IMR-90 (cell line): ENCODE measurements around the gene CDH12. TPM values are rescaled to one million over a fixed set of nuclear protein-coding genes. Genes with fewer than 3 reads are reported as not detected.

Experiments
- ATAC-seq: fragments of 200-7000 bp; cut with Tn5 transposase; 2 replicates; pipeline ENCODE4 v1.9.1; 2020; ENCODE audit warnings: low read depth, mild to moderate bottlenecking, moderate library complexity
- BruUV-seq: library from RNA; stranded (reverse); fragments of 400-500 nt; replicated peaks from 2 replicates; lab custom pipeline; 2021; lab: Mats Ljungman, UMichigan
- CTCF ChIA-PET: fragments of 300-600 bp; formaldehyde crosslinking; extraction: SDS; loops from one replicate; lab custom pipeline; 2021; ENCODE audit warnings: antibody characterized with exemption; lab: Yijun Ruan, JAX
- POLR2A ChIA-PET: fragments of 300-600 bp; sonication (Branson Sonifier 250); formaldehyde crosslinking; loops from one replicate; lab custom pipeline; 2022; ENCODE audit warnings: antibody characterized with exemption; ENCODE audit not compliant: unreplicated experiment; lab: Charles Lee
- DNase-seq: peaks from one replicate; pipeline ENCODE4 v3.0.0; 2013
- H2AFZ ChIP-seq: replicated peaks from 2 replicates; pipeline ENCODE3; 2013; ENCODE audit warnings: low read length, mild to moderate bottlenecking; ENCODE audit not compliant: poor library complexity
- H2AK5ac ChIP-seq: 2 replicates; pipeline ENCODE4 v1.6.1; 2013; ENCODE audit warnings: low read depth, low read length, inconsistent platforms
- H2AK9ac ChIP-seq: replicated peaks from 2 replicates; pipeline ENCODE3; 2013; ENCODE audit warnings: mild to moderate bottlenecking, low read depth, low read length, moderate library complexity; ENCODE audit not compliant: poor library complexity
- H2BK120ac ChIP-seq: 2 replicates; pipeline ENCODE4 v1.6.1; 2013; ENCODE audit warnings: low read depth, low read length, inconsistent platforms
- H2BK15ac ChIP-seq: 3 replicates; pipeline ENCODE4 v1.6.1; 2013; ENCODE audit warnings: low read depth, low read length, inconsistent platforms
- H2BK20ac ChIP-seq: 2 replicates; pipeline ENCODE4 v1.6.1; 2013; ENCODE audit warnings: low read depth, mild to moderate bottlenecking, inconsistent platforms, low read length, moderate library complexity
- H2BK5ac ChIP-seq: 2 replicates; pipeline ENCODE4 v1.6.1; 2013; ENCODE audit warnings: mild to moderate bottlenecking, low read depth, low read length, inconsistent platforms; ENCODE audit not compliant: poor library complexity, severe bottlenecking
- H3K14ac ChIP-seq: replicated peaks from 2 replicates; pipeline ENCODE4 v1.6.1; 2013; ENCODE audit warnings: low read depth, low read length, inconsistent platforms
- H3K18ac ChIP-seq: 2 replicates; pipeline ENCODE4 v1.6.1; 2013; ENCODE audit warnings: low read depth, low read length, control low read depth
- H3K23ac ChIP-seq: 2 replicates; pipeline ENCODE4 v1.6.1; 2013; ENCODE audit warnings: low read depth, low read length, inconsistent platforms
- H3K27ac ChIP-seq: 2 replicates; pipeline ENCODE4 v1.5.1; 2013; ENCODE audit warnings: mild to moderate bottlenecking, control low read depth, low read length; ENCODE audit not compliant: insufficient read depth
- H3K27me3 ChIP-seq: 2 replicates; pipeline ENCODE4 v1.6.1; 2013; ENCODE audit warnings: low read length; ENCODE audit not compliant: control insufficient read depth, insufficient read depth
- H3K36me3 ChIP-seq: 2 replicates; pipeline ENCODE4 v1.6.1; 2013; ENCODE audit warnings: low read length, mixed read lengths; ENCODE audit not compliant: control insufficient read depth, insufficient read depth
- H3K4ac ChIP-seq: 2 replicates; pipeline ENCODE4 v1.6.1; 2013; ENCODE audit warnings: low read depth, low read length, inconsistent platforms
- H3K4me1 ChIP-seq: 2 replicates; pipeline ENCODE4 v1.6.1; 2013; ENCODE audit warnings: low read length, mixed read lengths; ENCODE audit not compliant: control insufficient read depth, insufficient read depth
- H3K4me2 ChIP-seq: 2 replicates; pipeline ENCODE4 v1.6.1; 2013; ENCODE audit warnings: low read depth, mild to moderate bottlenecking, control low read depth, low read length, moderate library complexity
- H3K4me3 ChIP-seq: 2 replicates; pipeline ENCODE4 v1.5.1; 2013; ENCODE audit warnings: low read depth, mild to moderate bottlenecking, control low read depth, low read length, moderate library complexity; ENCODE audit not compliant: insufficient read depth
- H3K56ac ChIP-seq: 2 replicates; pipeline ENCODE4 v1.6.1; 2013; ENCODE audit warnings: low read length, inconsistent platforms; ENCODE audit not compliant: insufficient read depth; ENCODE audit errors: extremely low read depth
- H3K79me1 ChIP-seq, 2 experiments: 2 replicates each; pipeline ENCODE4 v1.6.1; 2013; ENCODE audit warnings: low read length in 2 of 2, inconsistent platforms in 1 of 2, low read depth in 1 of 2
- H3K9ac ChIP-seq: 2 replicates; pipeline ENCODE4 v1.6.1; 2013; ENCODE audit warnings: low read depth, low read length, control low read depth
- H3K9me1 ChIP-seq: 2 replicates; pipeline ENCODE4 v1.6.1; 2013; ENCODE audit warnings: low read length, inconsistent platforms; ENCODE audit not compliant: insufficient read depth
- H3K9me3 ChIP-seq: 2 replicates; pipeline ENCODE4 v1.6.1; 2013; ENCODE audit warnings: low read length; ENCODE audit not compliant: control insufficient read depth, insufficient read depth
- H4K20me1 ChIP-seq: 2 replicates; pipeline ENCODE4 v1.6.1; 2013; ENCODE audit warnings: low read length, inconsistent platforms; ENCODE audit not compliant: insufficient read depth
- H4K5ac ChIP-seq: 2 replicates; pipeline ENCODE4 v1.6.1; 2013; ENCODE audit warnings: mild to moderate bottlenecking, low read depth, low read length, control low read depth
- H4K8ac ChIP-seq, 2 experiments: 2 replicates each; pipeline ENCODE4 v1.6.1; 2013; ENCODE audit warnings: low read depth in 2 of 2, low read length in 2 of 2, control low read depth in 1 of 2, inconsistent platforms in 1 of 2
- H4K91ac ChIP-seq: 2 replicates; pipeline ENCODE4 v1.6.1; 2013; ENCODE audit warnings: low read depth, low read length, inconsistent platforms; ENCODE audit not compliant: insufficient read depth
- CHD1 ChIP-seq: IDR thresholded peaks from 2 replicates; pipeline ENCODE4 v1.6.1; 2012; ENCODE audit warnings: low read depth, low read length, improper control_type of control experiment
- MAZ ChIP-seq: IDR thresholded peaks from 2 replicates; pipeline ENCODE4 v1.6.1; 2012; ENCODE audit warnings: low read depth, mild to moderate bottlenecking, low read length, improper control_type of control experiment, moderate library complexity, borderline replicate concordance
- WGBS, 2 experiments: methylation state at CpG; one replicate each; pipeline versions ENCODE4 v1.1.5 to v1.1.7; 2013; ENCODE audit warnings: missing lambda C conversion rate in 2 of 2; ENCODE audit not compliant: insufficient read length in 1 of 2; ENCODE audit errors: extremely low coverage in 2 of 2; 5-methylcytosine and 5-hydroxymethylcytosine counted together
- dilution Hi-C: fragments of 300-500 bp; cut with HindIII; formaldehyde crosslinking; loops from one replicate; pipeline ENCODE4 v1.14.3; 2018; ENCODE audit warnings: low sequenced_read_pairs; ENCODE audit not compliant: unreplicated experiment
- in situ Hi-C: fragments of 300-500 bp; cut with MboI; formaldehyde crosslinking; loops from 3 replicates; pipeline ENCODE4 v1.14.3; 2019; ENCODE audit warnings: low sequenced_read_pairs, inconsistent platforms, mixed read lengths
- intact Hi-C: fragments of 100-400 bp; cut with micrococcal nuclease; formaldehyde crosslinking; loops from 2 replicates; pipeline ENCODE4 v1.10.0; 2022
- polyA plus RNA-seq, 3 experiments: library from polyadenylated mRNA; depleted of rRNA; stranded (reverse); fragments of >200 nt; gene quantifications; 2 replicates each; pipeline ENCODE4 v1.2.3, GENCODE V29; 2012; ENCODE audit warnings: low replicate concordance in 1 of 3
- total RNA-seq: library from RNA; depleted of rRNA; stranded (reverse); fragments of >200 nt; gene quantifications from 2 replicates; pipeline ENCODE4 v1.2.3, GENCODE V29; 2012

Gene CDH12
- total and polyA plus RNA-seq, 2 of the 4 experiments (the other 2 are of a cell fraction): not detected

- CTCF ChIA-PET: no interaction called here
- TF ChIP-seq CHD1: no peak
- no peak for TF ChIP-seq MAZ
- WGBS, 2 experiments: no CpG with 5 or more reads among the region's 1 CpG
These were observed 131.1 kb downstream of the CDH12 start for GRCh38 chr5:22722056-22722455.

More at GRCh38 chr5:22722056-22722455, 131.1 kb downstream of the CDH12 start:
- DNase-seq: no peak
- Histone ChIP-seq H3K4ac (no peak overlapping the region), H2BK20ac (no peak overlapping the region), H2BK15ac (no peak overlapping the region), H2AK9ac (no peak overlapping the region), H4K91ac (no peak overlapping the region), H3K9me3 (no peaks in the 10 kb centered on the region), H4K5ac (no peak overlapping the region), H3K27ac (no peak overlapping the region), H2AFZ (no peak overlapping the region), H3K79me1 (no peaks in the 10 kb centered on the region), H3K27me3 (no peaks in the 10 kb centered on the region), H3K23ac (no peak overlapping the region), H3K56ac (no peak overlapping the region), H3K9me1 (no peaks in the 10 kb centered on the region), H3K14ac (no peak overlapping the region), H3K4me3 (no peak overlapping the region), H2AK5ac (no peak overlapping the region), H4K8ac (no peak overlapping the region), H2BK120ac (no peak overlapping the region), H3K4me2 (no peak overlapping the region), H3K36me3 (no peaks in the 10 kb centered on the region), H4K20me1 (no peaks in the 10 kb centered on the region), H3K18ac (no peak overlapping the region), H2BK5ac (no peak overlapping the region), H3K4me1 (no peaks in the 10 kb centered on the region), H3K9ac (no peak overlapping the region)
- ATAC-seq: no peak
- POLR2A ChIA-PET: no interaction called here
- intact Hi-C loops: no loop called here
- dilution Hi-C loops: no loop called here
- in situ Hi-C loops: no loop called here
- BruUV-seq: no TSS peak
